IPS DF 4.7 (cell line): ENCODE data around the gene SYPL2.
"Not testable (repeated sequence)": the region's sequence is repeated elsewhere in the genome, so short reads cannot be mapped to it uniquely, and the experiment has no call there.

ENCODE experiments used
- DNase-seq: peaks from one replicate; pipeline ENCODE4 v3.0.0-alpha.2; 2013; ENCODE audit warnings: low spot score; ENCODE audit errors: extremely low read depth

Gene SYPL2

GRCh38 chr1:109466452-109467300 lies at the start of gene SYPL2:
TSS of gene SYPL2 (plus strand) at chr1:109466546. CDS start at chr1:109466844, 298 bp downstream.
- DNase-seq = no peak

- no peak for DNase-seq
These were observed 42.8 kb upstream of the SYPL2 start for GRCh38 chr1:109423498-109423897.

GRCh38 chr1:109425391-109426280 lies 40.7 kb upstream of the SYPL2 start:
- no peak for DNase-seq

- peak; percentile 98 for DNase-seq
These were observed 39.8 kb upstream of the SYPL2 start, which contains the start of gene PSMA5 for GRCh38 chr1:109426281-109427170. TSS of gene PSMA5 (minus strand) at chr1:109426448. CDS start at chr1:109426330, 118 bp downstream.

- no peak for DNase-seq
These were observed 39.2 kb upstream of the SYPL2 start for GRCh38 chr1:109427171-109427467.

GRCh38 chr1:109432336-109432735 lies 34.0 kb upstream of the SYPL2 start:
- no peak for DNase-seq

- DNase-seq = no peak
These were observed 33.0 kb upstream of the SYPL2 start for GRCh38 chr1:109433322-109433721.

GRCh38 chr1:109434484-109434883 lies 31.9 kb upstream of the SYPL2 start:
- DNase-seq = no peak

- DNase-seq = no peak
These were observed 27.5 kb upstream of the SYPL2 start for GRCh38 chr1:109438798-109439297.

- DNase-seq = no peak
These were observed 25.3 kb upstream of the SYPL2 start for GRCh38 chr1:109441069-109441468.

- no peak for DNase-seq
These were observed 22.9 kb upstream of the SYPL2 start for GRCh38 chr1:109443476-109443875.

GRCh38 chr1:109444346-109444745 lies 22.0 kb upstream of the SYPL2 start:
- no peak for DNase-seq

- DNase-seq = not testable (repeated sequence)
These were observed 20.2 kb upstream of the SYPL2 start for GRCh38 chr1:109445949-109446695.

GRCh38 chr1:109447524-109447923 lies 18.8 kb upstream of the SYPL2 start:
- no peak for DNase-seq

GRCh38 chr1:109454497-109455133 lies 11.7 kb upstream of the SYPL2 start:
- DNase-seq = no peak

- no peak for DNase-seq
These were observed 8.5 kb upstream of the SYPL2 start for GRCh38 chr1:109457819-109458218.

GRCh38 chr1:109466125-109466451 lies 258 bp upstream of the SYPL2 start:
- no peak for DNase-seq

- no peak for DNase-seq
These were observed 993 bp downstream of the SYPL2 start for GRCh38 chr1:109467301-109467777.

GRCh38 chr1:109468061-109468460 lies 1.7 kb downstream of the SYPL2 start:
- no peak for DNase-seq

- no peak for DNase-seq
These were observed 2.6 kb downstream of the SYPL2 start for GRCh38 chr1:109468903-109469302.
